ENCODE data around the gene KPNA6. TPM values are rescaled to one million over a fixed set of nuclear protein-coding genes. Genes with fewer than 3 reads are reported as not detected.
A peak's percentile ranks its signal among the peaks of the same experiment; 100 is the strongest.

Gene KPNA6
- total and polyA plus RNA-seq, 4 experiments from 2014 or later = 25.4 to 62.5 (median 42.9) TPM

DNA sequence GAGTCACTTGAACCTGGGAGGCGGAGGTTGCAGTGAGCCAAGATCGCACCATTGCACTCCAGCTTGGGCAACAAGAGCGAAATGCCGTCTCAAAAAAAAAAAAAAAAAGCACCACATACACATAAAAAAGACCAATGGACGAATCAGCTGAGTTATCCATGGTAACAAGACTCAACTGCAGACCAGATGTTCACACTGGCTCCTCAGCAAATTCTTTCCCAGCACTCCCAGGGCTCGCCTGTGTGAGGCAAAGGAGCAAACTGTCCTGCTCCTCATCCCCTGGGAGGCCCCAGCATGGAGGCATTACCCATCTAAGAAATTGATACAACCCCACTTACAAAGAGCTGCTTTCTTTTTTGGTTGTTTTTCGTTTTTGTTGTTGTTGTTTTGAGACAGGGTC is 111.2 kb downstream of the KPNA6 start:
- Histone ChIP-seq H3K9me3 (ENCODE audit: control insufficient read depth in 1 of 2, low read length in 2 of 2) (no peaks in the 10 kb centered on the region), H3K4me3 (ENCODE audit: low read length in 2 of 2) (no peak overlapping the region), H3K4me1 (ENCODE audit: insufficient read depth, low read length) (peaks cover 40% of the 10 kb centered on the region), H3K36me3 (ENCODE audit: insufficient read depth, low read length) (peaks cover 9% of the 10 kb centered on the region), H3K27me3 (ENCODE audit: insufficient read depth, low read length) (no peaks in the 10 kb centered on the region), H3K27ac (ENCODE audit: low read depth, low read length) (no peak overlapping the region)
- Mint-ChIP-seq H3K4me1 (peaks cover 20 to 69% (median 46%) of the 10 kb centered on the region in 4 donors), H3K36me3 (peaks cover 7 to 44% of the 10 kb centered on the region in 2 donors), H3K4me3 (no peak overlapping the region), H3K27me3 (no peaks in the 10 kb centered on the region), H3K9me3 (peaks cover 0 to 2% (median 0%) of the 10 kb centered on the region in 8 donors), H3K27ac (peak overlapping the region in 3 of 7 donors; percentile 13 to 53 (median 42))
- ChIA-PET POLR2A (ENCODE audit: partially characterized antibody) (interaction anchor here (1.2 kb wide), 1 partner anchor 117 kb away, joined by 4 read pairs; the partner anchor contains the start of gene MARCKSL1), CTCF (ENCODE audit: partially characterized antibody) (interaction anchor here (0.7 to 2.6 kb wide), 7 partner anchors 21 to 154 kb away, joined by 3 to 7 read pairs (median 3); partner anchors contain the start of gene KPNA6)
- no peak for DNase-seq
- intact Hi-C loops (cut with micrococcal nuclease) = no loop called here

DNA sequence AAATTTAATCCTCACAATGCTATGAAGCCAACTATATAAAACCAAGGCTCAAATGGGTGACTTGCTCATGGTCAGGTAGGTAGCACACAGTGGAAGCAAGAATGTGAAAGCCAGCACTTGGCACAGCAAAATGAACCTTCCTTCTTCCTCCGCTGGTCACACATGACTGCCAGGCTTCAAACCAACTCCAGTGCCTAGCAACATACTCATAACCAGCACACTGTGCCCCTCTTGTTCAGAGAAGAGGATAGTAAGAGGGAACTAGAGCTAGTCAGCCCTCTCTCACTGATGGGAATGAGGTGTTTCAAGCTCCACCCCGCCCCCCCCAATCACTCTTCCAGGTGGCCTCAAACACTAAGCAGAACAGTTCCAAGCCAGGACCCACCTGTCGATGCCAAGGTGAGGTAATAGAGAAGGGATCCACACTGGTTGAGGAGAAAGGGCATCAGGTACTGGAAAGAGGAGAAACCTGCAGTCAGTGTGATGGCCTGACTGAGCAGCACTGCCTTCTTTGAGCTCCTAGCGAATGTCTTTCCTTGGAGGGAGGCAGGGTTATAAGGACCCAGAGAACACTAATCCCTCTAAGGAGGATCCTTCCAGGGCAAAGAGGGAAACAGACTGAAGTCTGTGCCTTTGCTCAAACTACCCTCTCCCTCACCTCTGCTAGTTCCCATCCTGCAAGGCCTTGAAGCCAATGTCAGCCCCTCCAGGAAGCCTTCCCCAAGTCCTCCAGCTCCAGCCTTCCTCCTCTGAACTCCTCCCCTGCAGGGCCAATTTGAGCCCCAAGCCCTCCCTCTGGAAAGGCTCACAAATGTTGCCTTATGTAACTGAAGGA is 113.1 kb downstream of the KPNA6 start:
- POLR2A ChIA-PET (ENCODE audit: partially characterized antibody) = interaction anchor here (0.7 to 4.1 kb wide), 10 partner anchors 11 to 120 kb away, joined by 3 to 24 read pairs (median 3); partner anchors contain the start of genes CCDC28B, HDAC1 and MARCKSL1
- peaks cover 12 to 46% of the 10 kb centered on the region in 2 donors for H3K36me3 Mint-ChIP-seq
- peak overlapping the region in 1 of 2 donors; percentile 97 for H3K4me3 ChIP-seq (ENCODE audit: low read length in 2 of 2)

DNA sequence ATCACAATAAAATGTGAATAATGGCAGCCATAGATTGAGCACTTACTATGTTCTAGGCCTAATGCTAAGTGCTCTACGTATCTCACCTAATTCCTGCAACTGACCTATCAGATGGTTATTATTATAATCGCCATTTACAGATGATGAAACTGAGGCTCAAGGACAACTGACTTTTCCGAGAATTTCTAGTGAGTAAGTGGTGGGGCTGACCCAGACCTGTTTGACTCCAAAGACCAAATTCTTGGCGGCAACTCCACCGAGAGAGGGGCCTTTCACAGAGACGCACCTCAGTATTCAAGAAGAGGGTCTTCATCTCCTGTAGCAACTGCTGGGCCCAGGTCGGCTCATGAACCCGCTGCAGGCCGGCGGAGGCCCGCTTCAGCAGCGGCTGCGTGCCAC is 113.7 kb downstream of the KPNA6 start:
- peaks cover 12 to 46% of the 10 kb centered on the region in 2 donors for H3K36me3 Mint-ChIP-seq
- H3K9me3 Mint-ChIP-seq = peaks cover 0 to 3% (median 0%) of the 10 kb centered on the region in 8 donors
- CTCF ChIA-PET (ENCODE audit: partially characterized antibody) = no interaction called here
- Histone ChIP-seq H3K4me1 (ENCODE audit: insufficient read depth, low read length) (peaks cover 31% of the 10 kb centered on the region), H3K36me3 (ENCODE audit: insufficient read depth, low read length) (peaks cover 18% of the 10 kb centered on the region), H3K27me3 (ENCODE audit: insufficient read depth, low read length) (no peaks in the 10 kb centered on the region), H3K27ac (ENCODE audit: low read depth, low read length) (peak overlapping the region; percentile 99), H3K9me3 (ENCODE audit: control insufficient read depth in 1 of 2, low read length in 2 of 2) (no peaks in the 10 kb centered on the region), H3K4me3 (ENCODE audit: low read length in 2 of 2) (peak overlapping the region; percentile 96 to 97)
- intact Hi-C loops (cut with micrococcal nuclease) = no loop called here
- H3K27me3 Mint-ChIP-seq = no peaks in the 10 kb centered on the region
- peak overlapping the region; percentile 95 to 99 (median 97) for H3K4me3 Mint-ChIP-seq
- H3K4me1 Mint-ChIP-seq = peaks cover 23 to 62% (median 38%) of the 10 kb centered on the region in 4 donors
- DNase-seq = no peak
- peak overlapping the region; percentile 99 to 100 (median 99) for H3K27ac Mint-ChIP-seq
- POLR2A ChIA-PET (ENCODE audit: partially characterized antibody) = interaction anchor here (1.0 to 4.1 kb wide), 7 partner anchors 19 to 119 kb away, joined by 3 to 24 read pairs (median 4); partner anchors contain the start of genes HDAC1 and MARCKSL1

More for the DNA sequence above, 113.1 kb downstream of the KPNA6 start:
- Mint-ChIP-seq H3K27ac (peak overlapping the region; percentile 99 to 100 (median 99)), H3K27me3 (no peaks in the 10 kb centered on the region), H3K9me3 (peaks cover 0 to 3% (median 0%) of the 10 kb centered on the region in 8 donors), H3K4me3 (peak overlapping the region; percentile 95 to 99 (median 97)), H3K4me1 (peaks cover 24 to 69% (median 44%) of the 10 kb centered on the region in 4 donors)
- intact Hi-C loops (cut with micrococcal nuclease) = no loop called here
- no peaks in the 10 kb centered on the region for H3K9me3 ChIP-seq (ENCODE audit: control insufficient read depth in 1 of 2, low read length in 2 of 2)
- no peaks in the 10 kb centered on the region for H3K27me3 ChIP-seq (ENCODE audit: insufficient read depth, low read length)
- H3K27ac ChIP-seq (ENCODE audit: low read depth, low read length) = peak overlapping the region; percentile 99
- peaks cover 37% of the 10 kb centered on the region for H3K4me1 ChIP-seq (ENCODE audit: insufficient read depth, low read length)
- no peak for DNase-seq
- H3K36me3 ChIP-seq (ENCODE audit: insufficient read depth, low read length) = peaks cover 14% of the 10 kb centered on the region
- CTCF ChIA-PET (ENCODE audit: partially characterized antibody) = interaction anchor here (0.5 to 2.6 kb wide), 3 partner anchors 11 to 152 kb away, joined by 3 to 7 read pairs (median 5); no protein-coding TSS in a partner anchor

DNA sequence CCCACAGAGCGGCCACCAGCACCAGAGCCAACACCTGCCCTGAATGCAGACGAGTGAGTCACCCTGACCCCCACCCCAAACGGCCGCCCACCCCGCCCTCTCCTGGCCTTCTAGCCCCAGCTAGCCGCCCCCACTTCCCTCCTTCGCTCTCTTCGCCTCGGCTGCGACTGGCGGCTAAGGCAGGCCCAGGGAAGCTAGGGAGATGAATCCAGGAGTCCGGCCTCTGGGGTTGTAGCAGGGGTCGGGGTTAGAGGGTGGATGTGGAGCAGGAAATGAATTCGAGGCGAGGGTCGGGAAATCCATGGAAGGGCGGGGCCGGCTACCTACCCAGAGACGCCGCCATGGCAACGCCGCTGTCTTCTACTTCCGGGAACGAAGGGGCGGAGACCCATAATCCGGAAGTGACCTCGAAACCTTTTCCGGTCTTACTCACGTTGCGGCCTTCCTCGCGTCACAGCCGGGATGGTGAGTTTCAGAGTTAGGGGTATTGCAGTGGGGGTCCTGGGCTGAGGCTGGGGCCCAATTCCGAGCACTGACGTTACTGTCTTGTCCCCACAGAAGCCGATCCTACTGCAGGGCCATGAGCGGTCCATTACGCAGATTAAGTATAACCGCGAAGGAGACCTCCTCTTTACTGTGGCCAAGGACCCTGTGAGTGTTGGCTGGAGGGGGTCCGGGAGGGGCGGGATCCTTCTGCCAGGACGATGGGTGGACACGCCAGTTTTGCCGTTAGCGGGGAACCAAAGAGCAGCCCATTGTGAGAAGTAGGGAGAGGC is 114.3 kb downstream of the KPNA6 start, which contains the start of the genes EIF3I and TMEM234:
Gene EIF3I (plus strand): TSS at position 428 of the 776 bp plus-strand sequence. CDS start 35 bp downstream, at position 463.
Gene TMEM234 (minus strand): TSS at position 374 of the 776 bp plus-strand sequence. CDS start 31 bp downstream, at position 343.
- H3K9me3 ChIP-seq (ENCODE audit: control insufficient read depth in 1 of 2, low read length in 2 of 2) = no peaks in the 10 kb centered on the region
- CTCF ChIA-PET (ENCODE audit: partially characterized antibody) = no interaction called here
- no peaks in the 10 kb centered on the region for H3K27me3 Mint-ChIP-seq
- DNase-seq = peak; percentile 89 to 96 (median 91)
- no peaks in the 10 kb centered on the region for H3K27me3 ChIP-seq (ENCODE audit: insufficient read depth, low read length)
- H3K4me3 ChIP-seq (ENCODE audit: low read length in 2 of 2) = peak within 1 kb of the TSS; percentile 96 to 97
- intact Hi-C loops (cut with micrococcal nuclease) = loop anchor here (1.0 to 2.0 kb wide), 3 partner anchors 17 to 69 kb away; partner anchors contain the start of genes IQCC and LCK
- POLR2A ChIA-PET (ENCODE audit: partially characterized antibody) = interaction anchor here (1.0 to 4.1 kb wide), 7 partner anchors 18 to 119 kb away, joined by 3 to 24 read pairs (median 4); partner anchors contain the start of genes HDAC1 and MARCKSL1
- peaks cover 23 to 59% (median 38%) of the 10 kb centered on the region in 4 donors for H3K4me1 Mint-ChIP-seq
- peak within 1 kb of the TSS; percentile 99 to 100 (median 99) for H3K27ac Mint-ChIP-seq
- H3K4me1 ChIP-seq (ENCODE audit: insufficient read depth, low read length) = peaks cover 30% of the 10 kb centered on the region
- peaks cover 12 to 41% of the 10 kb centered on the region in 2 donors for H3K36me3 Mint-ChIP-seq
- peaks cover 0 to 3% (median 0%) of the 10 kb centered on the region in 8 donors for H3K9me3 Mint-ChIP-seq
- H3K36me3 ChIP-seq (ENCODE audit: insufficient read depth, low read length) = peaks cover 18% of the 10 kb centered on the region
- H3K4me3 Mint-ChIP-seq = peak within 1 kb of the TSS; percentile 95 to 99 (median 97)
- H3K27ac ChIP-seq (ENCODE audit: low read depth, low read length) = peak within 1 kb of the TSS; percentile 99

DNA sequence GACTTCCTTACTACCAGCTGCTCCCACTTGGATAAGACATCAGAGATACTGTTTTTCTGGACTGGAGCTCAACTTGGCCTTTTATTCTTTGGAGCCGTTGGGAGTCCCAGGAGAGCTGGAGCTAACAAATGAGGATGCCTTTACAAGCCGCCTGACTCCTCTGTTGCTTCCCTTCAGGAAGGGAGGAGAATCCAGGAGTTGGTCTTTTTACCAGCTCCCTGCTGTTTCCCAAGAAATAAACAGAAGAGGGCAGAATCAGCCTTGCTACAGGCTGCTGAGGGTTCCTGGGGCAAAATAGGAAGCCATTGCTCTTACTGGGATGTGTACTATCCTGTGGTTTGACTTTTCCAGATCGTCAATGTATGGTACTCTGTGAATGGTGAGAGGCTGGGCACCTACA is 115.8 kb downstream of the KPNA6 start:
- DNase-seq = no peak
- intact Hi-C loops (cut with micrococcal nuclease) = loop anchor here (2.0 kb wide), 2 partner anchors 27 to 67 kb away; partner anchors contain the start of gene LCK
- Histone ChIP-seq H3K27me3 (ENCODE audit: insufficient read depth, low read length) (no peaks in the 10 kb centered on the region), H3K9me3 (ENCODE audit: control insufficient read depth in 1 of 2, low read length in 2 of 2) (no peaks in the 10 kb centered on the region), H3K36me3 (ENCODE audit: insufficient read depth, low read length) (peaks cover 33% of the 10 kb centered on the region), H3K27ac (ENCODE audit: low read depth, low read length) (peak overlapping the region; percentile 99), H3K4me3 (ENCODE audit: low read length in 2 of 2) (no peak overlapping the region), H3K4me1 (ENCODE audit: insufficient read depth, low read length) (peaks cover 30% of the 10 kb centered on the region)
- Mint-ChIP-seq H3K27me3 (no peaks in the 10 kb centered on the region), H3K9me3 (peaks cover 0 to 3% (median 0%) of the 10 kb centered on the region in 8 donors), H3K27ac (peak overlapping the region; percentile 86 to 100 (median 99)), H3K4me1 (peaks cover 27 to 63% (median 37%) of the 10 kb centered on the region in 4 donors), H3K36me3 (peaks cover 27 to 54% of the 10 kb centered on the region in 2 donors), H3K4me3 (peak overlapping the region; percentile 75 to 99 (median 97))
- ChIA-PET CTCF (ENCODE audit: partially characterized antibody) (interaction anchor here (0.8 to 2.4 kb wide), 6 partner anchors 8 to 148 kb away, joined by 3 to 23 read pairs (median 5); no protein-coding TSS in a partner anchor), POLR2A (ENCODE audit: partially characterized antibody) (interaction anchor here (0.7 to 4.1 kb wide), 11 partner anchors 16 to 170 kb away, joined by 3 to 24 read pairs (median 4); partner anchors contain the start of genes BSDC1, HDAC1, LCK and MARCKSL1)

DNA sequence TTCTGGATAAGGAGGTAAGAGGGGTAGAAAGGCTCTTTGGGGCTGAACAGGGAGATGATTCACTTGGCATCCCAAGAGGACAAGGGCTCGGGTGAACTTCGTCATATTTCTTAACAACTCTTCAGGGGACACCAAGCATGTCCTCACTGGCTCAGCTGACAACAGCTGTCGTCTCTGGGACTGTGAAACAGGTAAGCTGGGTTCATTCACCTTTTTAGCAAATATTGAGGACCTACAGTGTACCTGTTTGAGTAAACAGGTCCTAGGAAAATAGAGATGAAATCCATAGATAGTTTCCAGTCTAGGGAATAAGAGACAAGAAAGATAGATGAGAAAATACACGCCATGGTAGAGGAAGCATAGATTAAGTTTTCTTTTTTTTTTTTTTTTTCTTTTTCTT is 116.4 kb downstream of the KPNA6 start:
- Mint-ChIP-seq H3K27me3 (no peaks in the 10 kb centered on the region), H3K27ac (peak overlapping the region; percentile 86 to 100 (median 99)), H3K4me1 (peaks cover 27 to 61% (median 37%) of the 10 kb centered on the region in 4 donors), H3K4me3 (peak overlapping the region; percentile 66 to 97 (median 73)), H3K36me3 (peaks cover 31 to 58% of the 10 kb centered on the region in 2 donors), H3K9me3 (peaks cover 0 to 3% (median 0%) of the 10 kb centered on the region in 8 donors)
- Histone ChIP-seq H3K36me3 (ENCODE audit: insufficient read depth, low read length) (peaks cover 37% of the 10 kb centered on the region), H3K4me1 (ENCODE audit: insufficient read depth, low read length) (peaks cover 30% of the 10 kb centered on the region), H3K9me3 (ENCODE audit: control insufficient read depth in 1 of 2, low read length in 2 of 2) (no peaks in the 10 kb centered on the region), H3K4me3 (ENCODE audit: low read length in 2 of 2) (no peak overlapping the region), H3K27ac (ENCODE audit: low read depth, low read length) (peak overlapping the region; percentile 99), H3K27me3 (ENCODE audit: insufficient read depth, low read length) (no peaks in the 10 kb centered on the region)
- intact Hi-C loops (cut with micrococcal nuclease) = no loop called here
- ChIA-PET CTCF (ENCODE audit: partially characterized antibody) (interaction anchor here (1.5 to 2.4 kb wide), 4 partner anchors 9 to 25 kb away, joined by 4 to 23 read pairs (median 6); no protein-coding TSS in a partner anchor), POLR2A (ENCODE audit: partially characterized antibody) (interaction anchor here (0.8 to 4.1 kb wide), 6 partner anchors 16 to 44 kb away, joined by 3 to 24 read pairs (median 4); partner anchors contain the start of gene LCK)
- DNase-seq = no peak
